GM23248 (cell line): ENCODE measurements around the gene ELAVL2. TPM values are rescaled to one million over a fixed set of nuclear protein-coding genes. Genes with fewer than 3 reads are reported as not detected.

Experiments
- DNase-seq: peaks from one replicate; pipeline ENCODE4 v3.0.0-alpha.2; 2015
- H2AFZ ChIP-seq: fragments of 200-600 bp; sonication (generic); 2 replicates; pipeline ENCODE4 v1.6.1; 2016; ENCODE audit warnings: antibody characterized with exemption
- H3F3A ChIP-seq: fragments of 200-600 bp; sonication (generic); 2 replicates; pipeline ENCODE4 v1.6.1; 2016; ENCODE audit warnings: mild to moderate bottlenecking, antibody characterized with exemption, mixed run types; ENCODE audit not compliant: insufficient read depth
- H3K27ac ChIP-seq: fragments of 200-600 bp; sonication (generic); 2 replicates; pipeline ENCODE4 v1.5.1; 2016; ENCODE audit warnings: mild to moderate bottlenecking
- H3K27me3 ChIP-seq: fragments of 200-600 bp; sonication (generic); replicated peaks from 2 replicates; pipeline ENCODE4 v1.6.1; 2016; ENCODE audit warnings: mild to moderate bottlenecking; ENCODE audit not compliant: insufficient read depth
- H3K36me3 ChIP-seq: fragments of 200-600 bp; sonication (generic); 2 replicates; pipeline ENCODE4 v1.6.1; 2016; ENCODE audit warnings: low read depth, mild to moderate bottlenecking
- H3K4me1 ChIP-seq: fragments of 200-600 bp; sonication (generic); 2 replicates; pipeline ENCODE4 v1.6.1; 2016; ENCODE audit warnings: mild to moderate bottlenecking; ENCODE audit not compliant: insufficient read depth
- H3K4me2 ChIP-seq: fragments of 200-600 bp; sonication (generic); one replicate; pipeline ENCODE4 v1.6.1; 2016; ENCODE audit warnings: mild to moderate bottlenecking; ENCODE audit not compliant: unreplicated experiment
- H3K4me3 ChIP-seq: fragments of 200-600 bp; sonication (generic); 2 replicates; pipeline ENCODE4 v1.5.1; 2016; ENCODE audit warnings: mild to moderate bottlenecking
- H3K79me2 ChIP-seq: fragments of 200-600 bp; sonication (generic); 2 replicates; pipeline ENCODE4 v1.6.1; 2016; ENCODE audit warnings: mild to moderate bottlenecking; ENCODE audit not compliant: insufficient read depth
- H3K9ac ChIP-seq: fragments of 200-600 bp; sonication (generic); 2 replicates; pipeline ENCODE4 v1.6.1; 2016; ENCODE audit warnings: mild to moderate bottlenecking
- H3K9me2 ChIP-seq: fragments of 200-600 bp; sonication (generic); 2 replicates; pipeline ENCODE4 v1.6.1; 2016; ENCODE audit warnings: mixed run types, mild to moderate bottlenecking, moderate library complexity; ENCODE audit not compliant: insufficient read depth
- H3K9me3 ChIP-seq: fragments of 200-600 bp; sonication (generic); one replicate; pipeline ENCODE4 v1.6.1; 2017; ENCODE audit warnings: low read depth
- H4K20me1 ChIP-seq: fragments of 200-600 bp; sonication (generic); 2 replicates; pipeline ENCODE4 v1.6.0; 2016; ENCODE audit not compliant: insufficient read depth
- EZH2 ChIP-seq: fragments of 200-600 bp; sonication (generic); IDR thresholded peaks from 2 replicates; pipeline ENCODE4 v1.6.1; 2018; ENCODE audit warnings: antibody characterized with exemption, mild to moderate bottlenecking; ENCODE audit not compliant: insufficient read depth, poor library complexity, severe bottlenecking
- EZH2phosphoT487 ChIP-seq: fragments of 200-600 bp; sonication (generic); IDR thresholded peaks from 2 replicates; pipeline ENCODE4 v1.6.1; 2018; ENCODE audit warnings: antibody characterized with exemption, moderate library complexity, mild to moderate bottlenecking, low read depth; ENCODE audit not compliant: insufficient read depth
- WGBS, 2 experiments: methylation state at CpG; one replicate each; pipeline ENCODE4 v1.1.6; 2015 to 2017; ENCODE audit warnings: low lambda C conversion rate in 2 of 2, low coverage in 1 of 2; ENCODE audit errors: missing lambda C conversion rate in 2 of 2; 5-methylcytosine and 5-hydroxymethylcytosine counted together
- in situ Hi-C: fragments of 300-500 bp; cut with MboI; formaldehyde crosslinking; loops from 2 replicates; pipeline ENCODE4 v1.15.0; 2020
- polyA plus RNA-seq: library from polyadenylated mRNA; unstranded; fragments of >200 nt; fragmentation: Nextera tagmentation; extraction: Ambion mirVana; gene quantifications from 2 replicates; pipeline ENCODE4 v1.2.1, GENCODE V29; 2016
- total RNA-seq: library from RNA; depleted of rRNA; stranded (reverse); fragments of >200 nt; shearing (Covaris generic); gene quantifications from 2 replicates; pipeline ENCODE4 v1.2.3, GENCODE V29; 2014

ELAVL2 gene
- total and polyA plus RNA-seq, 2 experiments from 2014 or later = 0.08 TPM; not detected in 1

- H4K20me1 ChIP-seq = no peaks in the 10 kb centered on the region
- H3K4me1 ChIP-seq = no peaks in the 10 kb centered on the region
- DNase-seq = no peak
- H3K9ac ChIP-seq = no peak overlapping the region
- no peaks in the 10 kb centered on the region for H3K36me3 ChIP-seq
- no peaks in the 10 kb centered on the region for H3K9me3 ChIP-seq
- H3K27me3 ChIP-seq = no peaks in the 10 kb centered on the region
- H2AFZ ChIP-seq = no peak overlapping the region
- in situ Hi-C loops = no loop called here
- no peaks in the 10 kb centered on the region for H3K79me2 ChIP-seq
- H3K4me2 ChIP-seq = no peak overlapping the region
- no peaks in the 10 kb centered on the region for H3K9me2 ChIP-seq
- H3F3A ChIP-seq = no peaks in the 10 kb centered on the region
- no peak overlapping the region for H3K4me3 ChIP-seq
- TF ChIP-seq EZH2phosphoT487 (no peak), EZH2 (no peak)
- no peak overlapping the region for H3K27ac ChIP-seq
Measured at GRCh38 chr9:23799521-23799920, 26.5 kb downstream of the ELAVL2 start.

- 28 to 31% methylated on average over 4 of the region's 4 CpGs for WGBS, 2 experiments
- in situ Hi-C loops = no loop called here
- TF ChIP-seq EZH2 = no peak
- TF ChIP-seq EZH2phosphoT487 = no peak
Measured at GRCh38 chr9:23798325-23798724, 27.7 kb downstream of the ELAVL2 start.

GRCh38 chr9:23796209-23796608, 29.8 kb downstream of the ELAVL2 start:
- no peak overlapping the region for H3K27ac ChIP-seq
- H3K36me3 ChIP-seq = no peaks in the 10 kb centered on the region
- H3K4me2 ChIP-seq = no peak overlapping the region
- no peak for DNase-seq
- H2AFZ ChIP-seq = no peak overlapping the region
- no peak overlapping the region for H3K4me3 ChIP-seq
- no peaks in the 10 kb centered on the region for H3K9me3 ChIP-seq
- WGBS, 2 experiments = 35 to 43% methylated on average over 3 of the region's 3 CpGs
- no peaks in the 10 kb centered on the region for H3K4me1 ChIP-seq
- in situ Hi-C loops = no loop called here
- H3K9ac ChIP-seq = no peak overlapping the region
- no peaks in the 10 kb centered on the region for H4K20me1 ChIP-seq
- no peak for TF ChIP-seq EZH2phosphoT487
- no peak for TF ChIP-seq EZH2
- no peaks in the 10 kb centered on the region for H3K9me2 ChIP-seq
- H3K27me3 ChIP-seq = no peaks in the 10 kb centered on the region
- no peaks in the 10 kb centered on the region for H3F3A ChIP-seq
- H3K79me2 ChIP-seq = no peaks in the 10 kb centered on the region

More at GRCh38 chr9:23798325-23798724, 27.7 kb downstream of the ELAVL2 start:
- no peak overlapping the region for H2AFZ ChIP-seq
- H3K9me3 ChIP-seq = no peaks in the 10 kb centered on the region
- H3K4me2 ChIP-seq = no peak overlapping the region
- H3K27ac ChIP-seq = no peak overlapping the region
- no peak for DNase-seq
- H3K36me3 ChIP-seq = no peaks in the 10 kb centered on the region
- no peak overlapping the region for H3K9ac ChIP-seq
- no peaks in the 10 kb centered on the region for H3K9me2 ChIP-seq
- no peaks in the 10 kb centered on the region for H3K79me2 ChIP-seq
- no peaks in the 10 kb centered on the region for H3K4me1 ChIP-seq
- no peaks in the 10 kb centered on the region for H3K27me3 ChIP-seq
- no peaks in the 10 kb centered on the region for H3F3A ChIP-seq
- no peak overlapping the region for H3K4me3 ChIP-seq
- no peaks in the 10 kb centered on the region for H4K20me1 ChIP-seq

- 28 to 33% methylated on average over 9 of the region's 9 CpGs for WGBS, 2 experiments
- no peak overlapping the region for H3K9ac ChIP-seq
- H3K27me3 ChIP-seq = no peaks in the 10 kb centered on the region
- H3K79me2 ChIP-seq = no peaks in the 10 kb centered on the region
- TF ChIP-seq EZH2 = no peak
- TF ChIP-seq EZH2phosphoT487 = no peak
- no peak overlapping the region for H3K27ac ChIP-seq
- H3F3A ChIP-seq = no peaks in the 10 kb centered on the region
- no peak overlapping the region for H3K4me2 ChIP-seq
- no peaks in the 10 kb centered on the region for H3K36me3 ChIP-seq
- no peak for DNase-seq
- H4K20me1 ChIP-seq = no peaks in the 10 kb centered on the region
- no peaks in the 10 kb centered on the region for H3K4me1 ChIP-seq
- H2AFZ ChIP-seq = no peak overlapping the region
- no peaks in the 10 kb centered on the region for H3K9me2 ChIP-seq
- H3K9me3 ChIP-seq = no peaks in the 10 kb centered on the region
- H3K4me3 ChIP-seq = no peak overlapping the region
- in situ Hi-C loops = no loop called here
Measured at GRCh38 chr9:23790351-23791260, 35.4 kb downstream of the ELAVL2 start.
